B cell (primary cell): ENCODE measurements around the gene FBXL4.

ENCODE experiments used
- EZH2 ChIP-seq: IDR thresholded peaks from 2 replicates; pipeline ENCODE4 v1.6.1; 2012; ENCODE audit warnings: borderline replicate concordance, low read depth, mild to moderate bottlenecking, moderate library complexity, low read length; ENCODE audit not compliant: insufficient read depth, poor library complexity, severe bottlenecking
- TF ChIP-seq, protein P1 (sequence below): fragments of 200-600 bp; IDR thresholded peaks from one replicate; pipeline ENCODE4 v1.8.0; 2022; ENCODE audit warnings: antibody characterized with exemption, mild to moderate bottlenecking

DNA sequence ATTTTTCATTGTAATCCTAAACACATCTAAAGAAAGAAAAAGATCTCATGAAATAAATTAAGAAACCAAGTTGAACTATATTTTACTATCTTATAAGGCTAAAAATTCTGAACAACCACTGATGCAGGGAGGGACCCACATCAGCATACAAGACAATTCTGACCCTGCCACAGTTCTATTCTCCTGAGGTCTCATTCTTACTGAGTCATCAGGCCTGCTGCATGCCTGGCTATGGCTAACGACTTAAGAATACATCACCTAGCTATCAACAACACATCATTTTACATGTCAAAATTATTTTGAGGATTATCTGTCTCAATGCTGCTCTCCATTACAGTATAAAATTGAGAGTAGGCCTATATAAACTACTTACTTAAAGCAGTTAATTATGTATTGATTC lies 52.9 kb downstream of the FBXL4 start:
- TF ChIP-seq, protein P1, sequence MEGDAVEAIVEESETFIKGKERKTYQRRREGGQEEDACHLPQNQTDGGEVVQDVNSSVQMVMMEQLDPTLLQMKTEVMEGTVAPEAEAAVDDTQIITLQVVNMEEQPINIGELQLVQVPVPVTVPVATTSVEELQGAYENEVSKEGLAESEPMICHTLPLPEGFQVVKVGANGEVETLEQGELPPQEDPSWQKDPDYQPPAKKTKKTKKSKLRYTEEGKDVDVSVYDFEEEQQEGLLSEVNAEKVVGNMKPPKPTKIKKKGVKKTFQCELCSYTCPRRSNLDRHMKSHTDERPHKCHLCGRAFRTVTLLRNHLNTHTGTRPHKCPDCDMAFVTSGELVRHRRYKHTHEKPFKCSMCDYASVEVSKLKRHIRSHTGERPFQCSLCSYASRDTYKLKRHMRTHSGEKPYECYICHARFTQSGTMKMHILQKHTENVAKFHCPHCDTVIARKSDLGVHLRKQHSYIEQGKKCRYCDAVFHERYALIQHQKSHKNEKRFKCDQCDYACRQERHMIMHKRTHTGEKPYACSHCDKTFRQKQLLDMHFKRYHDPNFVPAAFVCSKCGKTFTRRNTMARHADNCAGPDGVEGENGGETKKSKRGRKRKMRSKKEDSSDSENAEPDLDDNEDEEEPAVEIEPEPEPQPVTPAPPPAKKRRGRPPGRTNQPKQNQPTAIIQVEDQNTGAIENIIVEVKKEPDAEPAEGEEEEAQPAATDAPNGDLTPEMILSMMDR = no peak
- no peak for TF ChIP-seq EZH2
